IPS-11a (cell line): ENCODE measurements around the gene HMX3.

Experiments used
- H3K4me3 ChIP-seq: one replicate; pipeline ENCODE4 v1.5.1; 2013; ENCODE audit warnings: low read depth, low read length, control low read depth

The HMX3 gene

GRCh38 chr10:123135415-123136141, at the start of gene HMX3:
TSS of gene HMX3 (plus strand) at chr10:123135970. CDS start at chr10:123136051, 81 bp downstream.
- peak within 1 kb of the TSS; percentile 10 for H3K4me3 ChIP-seq

DNA sequence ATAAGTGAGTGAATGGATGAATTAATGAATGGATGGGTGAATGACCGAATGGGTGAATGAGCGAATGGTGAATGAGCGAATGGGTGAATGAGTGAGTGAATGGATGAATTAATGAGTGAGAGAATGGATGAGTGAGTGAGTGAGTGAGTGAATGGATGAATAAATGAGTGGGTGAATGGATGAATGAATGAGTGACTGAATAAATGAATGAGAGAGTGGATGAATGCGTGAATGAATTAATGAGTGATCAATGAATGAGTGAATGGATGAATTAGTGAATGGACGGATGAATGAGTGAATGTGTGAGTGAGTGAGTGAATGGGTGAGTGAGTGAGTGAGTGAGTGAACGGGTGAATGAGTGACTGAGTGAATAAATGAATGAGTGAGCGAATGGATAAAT, 49.5 kb upstream of the HMX3 start:
- no peak overlapping the region for H3K4me3 ChIP-seq

DNA sequence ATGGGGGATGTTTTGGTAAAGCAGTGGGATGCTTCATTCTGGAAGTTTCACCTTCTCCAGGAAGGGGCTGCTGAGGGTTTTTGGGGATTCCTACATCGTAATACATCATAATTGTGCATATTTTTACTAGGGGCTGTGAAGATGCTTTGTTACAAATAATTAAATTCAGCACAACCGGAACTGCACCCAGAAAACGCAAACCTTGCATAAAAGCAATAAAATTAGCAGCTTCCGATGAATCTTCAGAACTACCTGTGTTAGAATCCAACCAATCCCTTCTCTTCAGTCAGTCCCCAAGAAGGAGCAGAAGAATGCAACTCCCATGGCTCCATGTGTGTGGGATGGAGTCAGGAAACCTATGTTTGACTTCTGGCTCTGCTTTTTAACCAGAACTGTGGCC, 48.4 kb upstream of the HMX3 start:
- H3K4me3 ChIP-seq = no peak overlapping the region

GRCh38 chr10:123087786-123088185, 48.0 kb upstream of the HMX3 start:
- no peak overlapping the region for H3K4me3 ChIP-seq

- no peak overlapping the region for H3K4me3 ChIP-seq
These were observed 42.9 kb upstream of the HMX3 start for GRCh38 chr10:123092635-123093414.

DNA sequence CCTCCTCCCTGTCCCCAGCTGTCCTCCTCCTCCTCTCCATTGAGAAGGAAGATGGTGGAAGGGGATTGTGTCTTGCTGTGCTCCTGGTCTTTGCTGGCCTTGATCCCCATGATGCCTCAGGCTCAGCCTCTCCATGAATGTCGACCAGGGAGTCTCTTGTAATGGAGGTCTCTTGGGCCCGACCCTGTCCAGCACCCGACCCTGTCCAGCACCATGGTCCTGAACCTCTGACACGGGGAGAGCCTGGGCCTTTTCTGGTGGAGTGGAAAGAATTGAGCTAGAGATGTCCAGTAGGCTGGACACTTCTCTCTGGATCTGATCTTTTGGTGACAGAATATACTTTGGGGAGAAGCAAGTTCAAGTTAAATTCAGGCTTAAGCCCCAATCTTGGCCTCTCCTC, 42.3 kb upstream of the HMX3 start:
- no peak overlapping the region for H3K4me3 ChIP-seq

DNA sequence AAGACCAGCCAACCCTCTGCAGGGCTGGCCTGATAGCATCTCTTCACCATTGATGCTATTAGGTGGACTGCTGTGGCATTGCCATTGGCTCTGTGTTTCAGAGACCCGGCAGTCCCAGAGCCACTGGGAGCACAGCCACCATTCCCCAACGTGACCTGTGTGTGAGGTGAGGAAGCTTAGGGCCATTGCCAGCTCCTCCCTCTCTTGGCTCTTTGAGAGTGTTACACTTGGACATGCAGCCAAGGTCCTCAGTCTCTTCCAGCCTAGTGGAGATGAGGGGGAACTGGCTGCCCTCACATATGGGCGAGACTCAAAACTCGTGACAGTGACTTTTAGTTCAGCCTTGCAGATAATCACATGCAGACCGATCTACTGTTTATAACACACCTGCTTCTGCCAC, 39.3 kb upstream of the HMX3 start:
- H3K4me3 ChIP-seq = no peak overlapping the region

GRCh38 chr10:123097039-123097438, 38.7 kb upstream of the HMX3 start:
- H3K4me3 ChIP-seq = no peak overlapping the region

DNA sequence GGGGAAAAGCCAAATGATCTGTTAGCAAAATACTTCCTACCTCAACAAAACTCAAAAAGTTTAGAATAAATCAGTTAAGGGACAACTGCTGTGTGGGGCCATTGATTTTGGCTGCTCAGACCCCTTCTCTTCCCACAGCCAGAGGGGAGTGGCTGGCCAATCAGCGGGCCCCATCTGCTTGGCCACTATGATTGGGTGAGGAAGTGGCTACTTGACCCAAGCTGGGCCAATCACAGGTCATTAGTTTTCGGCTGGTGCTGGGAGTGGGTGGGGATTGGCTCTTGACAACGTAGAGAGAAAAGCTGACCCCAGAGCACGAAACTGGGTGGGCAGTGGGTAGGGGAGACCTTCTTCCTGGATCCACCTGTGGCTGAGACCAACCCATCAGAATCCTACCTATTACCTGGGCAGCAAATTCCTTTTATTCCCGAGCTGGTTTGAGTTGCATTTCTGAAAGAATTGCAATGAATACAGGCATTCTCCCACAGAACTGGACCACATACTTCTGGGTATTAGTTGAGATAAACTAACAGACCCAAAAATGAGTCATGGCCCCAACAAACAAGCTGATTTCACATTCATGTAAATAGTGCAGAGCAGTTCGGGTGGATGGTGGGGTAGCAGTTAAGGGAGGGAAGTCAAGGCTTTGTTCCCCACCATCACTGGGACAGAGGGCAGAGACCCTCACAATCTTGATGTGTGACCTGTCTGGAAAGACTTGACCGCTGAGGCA, 35.6 kb upstream of the HMX3 start:
- no peak overlapping the region for H3K4me3 ChIP-seq

DNA sequence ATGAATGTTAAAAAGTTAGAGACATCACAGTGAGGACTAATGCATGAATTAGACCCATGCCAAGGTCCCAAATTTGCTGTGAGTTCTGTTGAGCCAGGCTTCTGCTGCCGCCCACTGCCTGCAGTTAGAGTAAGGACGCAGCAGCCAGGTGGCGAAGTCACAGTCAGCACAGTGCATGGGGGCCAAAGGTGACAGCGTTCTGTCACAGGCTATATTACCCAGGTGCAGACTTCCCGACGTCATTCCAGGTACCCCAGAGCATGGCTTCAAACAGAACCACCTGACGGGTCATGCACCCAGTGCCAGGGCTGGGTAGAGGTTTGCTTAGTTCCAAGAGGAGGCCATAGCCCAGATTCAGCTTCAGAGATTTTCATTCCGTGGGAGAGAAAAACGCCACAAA, 33.9 kb upstream of the HMX3 start:
- no peak overlapping the region for H3K4me3 ChIP-seq

- H3K4me3 ChIP-seq = no peak overlapping the region
These were observed 33.1 kb upstream of the HMX3 start for GRCh38 chr10:123102673-123103072.

GRCh38 chr10:123103944-123104343, 31.8 kb upstream of the HMX3 start:
- no peak overlapping the region for H3K4me3 ChIP-seq

DNA sequence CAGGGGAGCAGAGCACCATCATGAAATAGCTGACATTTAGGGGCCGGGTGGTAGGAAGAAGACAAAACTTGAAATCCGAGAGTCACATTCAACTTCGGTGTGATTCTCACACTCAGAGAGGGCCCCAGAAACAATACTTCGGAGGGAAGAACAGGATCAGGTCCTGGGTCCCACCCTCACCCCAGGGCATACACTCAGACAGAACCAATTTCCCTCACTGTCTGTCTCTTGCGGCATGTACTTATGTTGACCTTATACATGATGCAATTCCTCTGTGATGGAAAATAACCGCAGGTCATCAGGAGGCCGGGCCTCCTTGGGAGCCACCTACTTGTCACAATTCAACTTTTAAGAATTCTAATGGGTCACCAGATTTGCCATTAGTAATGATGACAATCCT, 26.3 kb upstream of the HMX3 start:
- no peak overlapping the region for H3K4me3 ChIP-seq

DNA sequence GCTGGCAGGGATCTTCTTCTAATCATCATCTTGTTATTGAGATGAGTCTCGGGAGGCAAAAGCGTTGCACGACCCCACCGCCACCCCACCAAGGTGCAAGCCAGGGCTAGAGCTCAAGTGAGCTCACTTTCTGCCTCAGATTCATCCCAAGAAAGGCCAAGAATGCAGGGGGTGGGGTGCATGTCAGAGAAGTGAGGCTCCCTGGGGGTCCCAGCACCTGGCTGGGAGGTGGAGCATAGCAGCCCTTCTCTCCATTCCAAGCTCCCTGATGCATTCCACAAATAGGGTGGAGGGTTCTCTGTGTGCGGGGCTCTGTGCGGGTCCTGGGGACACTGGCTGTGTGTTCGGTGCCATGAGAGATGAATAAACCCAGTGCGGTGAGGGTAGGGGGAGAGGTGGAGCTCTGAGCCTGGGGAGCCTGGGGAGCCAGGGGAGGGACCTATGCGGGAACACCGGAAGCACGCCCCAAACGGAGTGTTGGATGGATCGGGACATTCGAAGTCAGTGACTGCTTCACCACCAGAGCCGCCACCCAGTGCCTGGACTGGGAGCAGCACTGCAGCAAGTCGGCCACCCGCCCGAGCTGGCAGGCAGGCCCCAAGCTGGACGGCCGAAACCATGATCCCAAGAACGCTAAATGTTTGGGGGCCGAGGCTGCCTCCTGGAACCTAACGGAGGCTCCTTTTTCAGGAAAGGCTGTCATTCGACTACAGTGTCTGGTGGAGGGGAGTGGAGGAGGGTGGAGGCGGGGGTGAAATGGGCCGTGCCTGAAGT, 17.9 kb upstream of the HMX3 start:
- H3K4me3 ChIP-seq = no peak overlapping the region

GRCh38 chr10:123119081-123119480, 16.7 kb upstream of the HMX3 start:
- no peak overlapping the region for H3K4me3 ChIP-seq

DNA sequence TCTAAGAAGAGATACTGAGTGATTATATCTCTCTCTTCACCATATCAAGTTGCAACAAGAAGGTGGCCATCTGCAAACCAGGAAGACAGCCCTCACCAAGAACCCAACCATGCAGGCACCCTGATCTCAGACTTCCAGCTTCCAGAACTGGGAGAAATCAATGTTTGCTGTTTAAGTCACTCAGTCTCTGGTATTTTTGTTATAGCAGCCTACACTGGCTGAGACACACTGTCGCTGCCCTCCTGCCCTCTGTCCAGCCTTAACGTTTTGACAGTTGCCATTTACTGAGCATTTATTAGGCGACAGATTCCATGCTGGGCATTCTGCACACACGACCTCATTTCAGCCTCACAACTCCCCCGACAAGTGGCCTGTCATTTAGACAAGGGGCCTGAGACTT, 9.5 kb upstream of the HMX3 start:
- no peak overlapping the region for H3K4me3 ChIP-seq

GRCh38 chr10:123129618-123130271, 6.0 kb upstream of the HMX3 start:
- no peak overlapping the region for H3K4me3 ChIP-seq

DNA sequence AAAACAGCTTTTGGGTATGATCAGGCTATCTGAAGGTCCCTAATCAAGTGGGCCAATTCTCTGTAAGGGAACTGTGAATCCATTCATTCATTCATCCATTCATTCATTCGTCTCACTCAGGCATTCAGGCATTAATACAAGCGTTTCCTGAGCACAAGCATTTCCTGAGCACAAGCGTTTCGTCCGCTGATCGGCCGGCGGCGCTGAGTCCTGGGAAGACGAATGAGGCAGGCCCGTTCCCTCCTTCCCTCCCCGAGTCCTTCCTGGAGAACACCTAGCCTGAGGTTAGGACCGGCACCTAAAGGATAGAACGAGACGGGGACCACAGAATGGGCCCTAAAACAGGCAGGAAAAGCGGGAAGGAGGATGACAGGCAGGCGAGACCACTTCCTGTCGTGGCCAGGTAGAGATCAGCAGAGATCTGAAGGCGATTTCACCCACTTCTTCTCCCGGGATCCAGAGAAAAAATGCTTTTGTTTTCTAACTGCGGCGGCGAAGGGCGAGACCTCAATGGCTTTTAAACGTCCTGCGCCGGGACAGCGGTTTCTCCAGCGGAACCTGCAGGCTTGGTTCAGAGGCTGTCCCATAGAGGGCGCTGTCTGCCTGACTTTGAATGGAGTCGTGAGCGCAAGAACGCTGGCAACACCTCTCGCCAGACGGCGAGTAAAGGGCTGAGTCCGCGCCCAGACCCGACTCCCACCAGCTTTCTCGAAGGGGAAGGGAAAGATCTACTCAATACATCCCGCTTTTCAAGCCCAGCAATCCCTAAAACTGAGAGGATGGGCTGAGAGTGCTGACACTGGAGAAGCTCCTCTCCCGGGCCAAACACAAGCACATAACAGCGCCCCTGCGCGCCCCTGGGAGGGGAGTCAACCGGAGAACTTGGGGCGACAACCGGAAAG, 2.9 kb upstream of the HMX3 start:
- peak overlapping the region; percentile 25 for H3K4me3 ChIP-seq

DNA sequence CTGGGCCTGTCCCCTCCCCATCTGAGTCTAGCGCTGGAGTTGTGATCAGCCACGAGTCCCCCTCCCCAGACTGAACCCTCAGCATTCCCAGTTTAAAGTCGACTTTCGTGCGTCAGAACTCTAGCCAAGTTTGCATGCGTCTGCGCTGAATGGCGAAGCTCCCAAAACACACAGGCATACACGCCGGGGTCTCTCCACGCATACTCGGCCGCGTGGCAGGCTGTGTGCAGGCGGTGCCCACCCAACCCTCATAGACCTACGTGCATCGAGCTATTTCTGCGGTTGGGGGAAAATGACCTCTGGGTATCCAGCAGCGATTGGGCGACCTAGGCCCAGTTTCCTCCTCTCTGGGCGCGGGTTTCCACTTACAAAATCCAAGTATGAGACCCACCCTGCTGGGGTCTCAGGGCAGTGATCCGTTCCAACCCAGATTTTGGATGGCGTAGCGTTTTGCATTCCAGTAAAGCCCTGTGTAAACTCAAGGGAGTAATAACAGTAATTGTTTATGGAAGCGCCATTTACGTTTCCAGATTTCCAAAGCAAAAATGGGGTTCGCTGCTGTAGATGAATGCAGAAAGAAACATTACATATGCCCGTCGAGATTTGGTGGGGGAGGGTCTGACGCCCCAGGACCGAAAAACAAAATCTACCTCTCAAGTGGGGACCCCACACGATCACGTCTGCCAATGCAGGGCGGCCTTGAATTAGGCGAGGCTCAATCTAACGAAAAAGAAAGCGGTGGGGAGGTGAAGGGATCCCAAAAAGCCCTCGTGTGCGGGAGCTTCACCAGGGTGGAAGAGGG, 2.0 kb upstream of the HMX3 start:
- no peak overlapping the region for H3K4me3 ChIP-seq
